Neuronal stem cell (in vitro differentiated cells): ENCODE measurements around the gene TP53RK.

Experiments
- DNase-seq: peaks from one replicate; pipeline ENCODE4 v3.0.0-alpha.2; 2013; ENCODE audit warnings: low spot score
- H2AFZ ChIP-seq: one replicate; pipeline ENCODE4 v1.6.1; 2013; ENCODE audit warnings: mild to moderate bottlenecking, low read length, inconsistent platforms
- H2AK5ac ChIP-seq: 2 replicates; pipeline ENCODE4 v1.6.1; 2013; ENCODE audit warnings: low read depth, mild to moderate bottlenecking, inconsistent platforms, low read length, moderate library complexity, mixed read lengths
- H2BK120ac ChIP-seq: 2 replicates; pipeline ENCODE4 v1.6.1; 2013; ENCODE audit warnings: low read depth, mild to moderate bottlenecking, inconsistent platforms, low read length, moderate library complexity, mixed read lengths
- H2BK12ac ChIP-seq: one replicate; pipeline ENCODE4 v1.6.1; 2013; ENCODE audit warnings: low read length, inconsistent platforms
- H2BK15ac ChIP-seq: 2 replicates; pipeline ENCODE4 v1.6.1; 2013; ENCODE audit warnings: mild to moderate bottlenecking, low read length, inconsistent platforms, mixed read lengths
- H2BK5ac ChIP-seq: one replicate; pipeline ENCODE4 v1.6.1; 2013; ENCODE audit warnings: inconsistent platforms, mild to moderate bottlenecking, low read length, moderate library complexity
- H3K14ac ChIP-seq: one replicate; pipeline ENCODE4 v1.6.1; 2013; ENCODE audit warnings: low read length, inconsistent platforms
- H3K18ac ChIP-seq: 2 replicates; pipeline ENCODE4 v1.6.1; 2013; ENCODE audit warnings: low read length, inconsistent platforms
- H3K23ac ChIP-seq: 2 replicates; pipeline ENCODE4 v1.6.1; 2013; ENCODE audit warnings: low read depth, mild to moderate bottlenecking, mixed read lengths, low read length, inconsistent platforms; ENCODE audit not compliant: poor library complexity
- H3K27ac ChIP-seq: replicated peaks from 3 replicates; pipeline ENCODE4 v1.5.1; 2013; ENCODE audit warnings: low read length, inconsistent platforms
- H3K27me3 ChIP-seq, 3 experiments: 2 replicates each; pipeline ENCODE4 v1.6.1; 2013; ENCODE audit warnings: low read length in 3 of 3, mild to moderate bottlenecking in 2 of 3, inconsistent platforms in 1 of 3, low read depth in 1 of 3, mixed read lengths in 1 of 3, moderate library complexity in 1 of 3; ENCODE audit not compliant: control insufficient read depth in 3 of 3, insufficient read depth in 3 of 3
- H3K36me3 ChIP-seq, 2 donors: replicated peaks in 1 of 2; 2 replicates each; pipeline ENCODE4 v1.6.1; 2013; ENCODE audit warnings: low read length in 2 of 2; ENCODE audit not compliant: control insufficient read depth in 2 of 2, insufficient read depth in 2 of 2
- H3K4ac ChIP-seq: 2 replicates; pipeline ENCODE4 v1.6.1; 2013; ENCODE audit warnings: inconsistent platforms, mild to moderate bottlenecking, low read length, moderate library complexity
- H3K4me1 ChIP-seq, 2 donors: 1 replicate in 1 of 2; 2 replicates in 1 of 2; pipeline ENCODE4 v1.6.1; 2013; ENCODE audit warnings: low read length in 2 of 2, low read depth in 1 of 2; ENCODE audit not compliant: control insufficient read depth in 2 of 2, insufficient read depth in 1 of 2
- H3K4me2 ChIP-seq: one replicate; pipeline ENCODE4 v1.6.1; 2013; ENCODE audit warnings: mild to moderate bottlenecking, low read length, inconsistent platforms; ENCODE audit not compliant: insufficient read depth, poor library complexity, severe bottlenecking
- H3K4me3 ChIP-seq, 2 donors: 2 replicates each; pipeline ENCODE4 v1.5.1; 2013; ENCODE audit warnings: low read length in 2 of 2, mild to moderate bottlenecking in 2 of 2, inconsistent platforms in 1 of 2, moderate library complexity in 1 of 2
- H3K79me1 ChIP-seq: one replicate; pipeline ENCODE4 v1.6.1; 2013; ENCODE audit warnings: low read depth, mild to moderate bottlenecking, inconsistent platforms, low read length, moderate library complexity
- H3K9ac ChIP-seq: one replicate; pipeline ENCODE4 v1.6.1; 2013; ENCODE audit warnings: mild to moderate bottlenecking, low read depth, low read length, inconsistent platforms; ENCODE audit not compliant: poor library complexity
- H3K9me3 ChIP-seq, 2 donors: replicated peaks in 1 of 2; 2 replicates each; pipeline versions ENCODE3 to v1.6.1; 2013; ENCODE audit warnings: low read length in 2 of 2, mild to moderate bottlenecking in 2 of 2, inconsistent platforms in 1 of 2, low read depth in 1 of 2, mixed read lengths in 1 of 2, moderate library complexity in 1 of 2; ENCODE audit not compliant: control insufficient read depth in 2 of 2, insufficient read depth in 1 of 2
- H4K8ac ChIP-seq: one replicate; pipeline ENCODE4 v1.6.1; 2013; ENCODE audit warnings: low read depth, mild to moderate bottlenecking, inconsistent platforms, low read length, moderate library complexity
- H4K91ac ChIP-seq: one replicate; pipeline ENCODE4 v1.6.1; 2013; ENCODE audit warnings: low read length, low read depth, mild to moderate bottlenecking, inconsistent platforms; ENCODE audit not compliant: poor library complexity
- WGBS, 2 donors: extraction: QIAGEN DNeasy Blood & Tissue Kit; methylation state at CpG; one replicate each; pipeline ENCODE4 v1.1.7; 2013; ENCODE audit warnings: missing lambda C conversion rate in 2 of 2, mixed read lengths in 1 of 2; ENCODE audit not compliant: insufficient read length in 2 of 2, insufficient replicate concordance in 1 of 2; ENCODE audit errors: extremely low coverage in 2 of 2; 5-methylcytosine and 5-hydroxymethylcytosine counted together

TP53RK gene

GRCh38 chr20:46647469-46647868 lies 41.8 kb downstream of the TP53RK start:
- Histone ChIP-seq H3K9ac (no peak overlapping the region), H3K4me1 (peaks cover 3 to 5% of the 10 kb centered on the region in 2 donors), H3K4ac (no peak overlapping the region), H3K79me1 (no peaks in the 10 kb centered on the region), H3K36me3 (no peaks in the 10 kb centered on the region), H2BK12ac (no peak overlapping the region), H3K27me3 (peaks cover 0 to 6% (median 0%) of the 10 kb centered on the region in 3 experiments), H3K4me2 (no peak overlapping the region), H3K18ac (no peak overlapping the region), H4K91ac (no peak overlapping the region), H2AK5ac (no peak overlapping the region), H4K8ac (no peak overlapping the region), H3K9me3 (no peaks in the 10 kb centered on the region), H3K27ac (no peak overlapping the region), H2BK120ac (no peak overlapping the region), H2BK5ac (no peak overlapping the region), H2AFZ (peak overlapping the region; percentile 20), H2BK15ac (no peak overlapping the region), H3K23ac (no peak overlapping the region), H3K4me3 (no peak overlapping the region), H3K14ac (no peak overlapping the region)
- DNase-seq: no peak
- no CpG with 5 or more reads among the region's 4 CpGs for WGBS, 2 donors

DNA sequence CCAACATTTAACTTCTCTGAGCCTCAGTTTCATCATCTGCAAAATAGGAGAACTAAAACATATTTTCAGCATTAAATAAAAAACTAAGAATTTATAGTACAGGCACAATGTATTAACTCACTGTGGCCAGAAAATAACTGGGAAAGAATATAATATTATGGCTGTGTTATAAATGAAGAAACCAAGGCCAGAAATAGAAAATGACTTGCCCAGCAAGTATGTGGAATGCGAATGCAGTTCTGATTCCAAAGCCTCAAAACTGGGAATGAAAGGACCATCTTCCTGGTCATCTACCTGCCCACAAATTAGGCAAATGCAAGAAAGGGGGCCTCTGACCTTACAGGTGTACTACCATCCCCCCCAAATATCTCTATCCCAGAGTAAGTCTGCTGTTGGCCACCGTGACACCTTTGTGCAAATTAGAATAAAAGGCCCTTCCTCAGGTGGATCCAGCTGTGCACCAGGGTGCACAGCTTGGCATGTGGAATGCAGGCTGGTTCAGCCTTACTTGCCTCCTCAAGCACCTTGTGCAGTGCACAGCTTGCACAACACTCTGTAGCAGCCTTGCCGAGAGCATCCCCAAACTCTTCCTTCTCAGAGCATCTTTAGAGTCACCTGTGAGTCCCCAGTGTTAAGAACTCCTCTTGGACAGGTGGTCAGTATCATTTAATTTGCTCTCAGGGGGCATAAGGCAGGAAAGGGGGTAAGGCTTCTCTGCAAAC lies 42.4 kb downstream of the TP53RK start:
- no peak overlapping the region for H4K8ac ChIP-seq
- H3K79me1 ChIP-seq: no peaks in the 10 kb centered on the region
- no peak overlapping the region for H3K4me3 ChIP-seq
- H3K14ac ChIP-seq: no peak overlapping the region
- no peak overlapping the region for H3K9ac ChIP-seq
- H3K36me3 ChIP-seq: no peaks in the 10 kb centered on the region
- peaks cover 3 to 5% of the 10 kb centered on the region in 2 donors for H3K4me1 ChIP-seq
- peaks cover 0 to 6% (median 0%) of the 10 kb centered on the region in 3 experiments for H3K27me3 ChIP-seq
- no peak overlapping the region for H2BK15ac ChIP-seq
- no peak overlapping the region for H3K4ac ChIP-seq
- no peak overlapping the region for H2BK120ac ChIP-seq
- no peak overlapping the region for H2BK5ac ChIP-seq
- H3K9me3 ChIP-seq: no peaks in the 10 kb centered on the region
- H3K23ac ChIP-seq: no peak overlapping the region
- no CpG with 5 or more reads among the region's 3 CpGs for WGBS, 2 donors
- no peak overlapping the region for H2BK12ac ChIP-seq
- no peak overlapping the region for H3K18ac ChIP-seq
- no peak overlapping the region for H4K91ac ChIP-seq
- H2AFZ ChIP-seq: no peak overlapping the region
- no peak for DNase-seq
- no peak overlapping the region for H2AK5ac ChIP-seq
- no peak overlapping the region for H3K4me2 ChIP-seq
- H3K27ac ChIP-seq: no peak overlapping the region

DNA sequence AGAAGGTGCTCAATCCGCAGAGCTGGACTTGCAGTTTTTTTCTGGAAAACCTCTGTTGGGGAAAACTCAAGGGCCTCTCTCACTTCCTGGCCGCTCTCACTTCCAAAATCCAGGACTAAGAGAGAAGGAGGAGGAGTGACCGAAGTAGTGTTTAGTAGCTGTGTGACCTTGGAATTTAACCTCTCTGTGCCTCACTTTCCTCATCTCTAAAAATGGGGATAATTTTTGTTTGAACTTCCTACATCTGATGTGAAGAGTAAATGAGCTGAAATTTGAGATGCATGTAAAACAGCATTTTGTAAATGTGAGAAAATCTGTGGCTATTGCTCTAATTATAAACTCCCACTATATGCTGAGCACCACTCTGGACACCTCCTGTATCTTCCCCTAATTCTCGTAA lies 43.1 kb downstream of the TP53RK start:
- H3K4me1 ChIP-seq: peaks cover 2 to 5% of the 10 kb centered on the region in 2 donors
- no peak overlapping the region for H2BK12ac ChIP-seq
- no peak overlapping the region for H3K4me3 ChIP-seq
- no peaks in the 10 kb centered on the region for H3K79me1 ChIP-seq
- DNase-seq: no peak
- no CpG with 5 or more reads among the region's 4 CpGs for WGBS, 2 donors
- peaks cover 0 to 2% (median 0%) of the 10 kb centered on the region in 3 experiments for H3K27me3 ChIP-seq
- no peak overlapping the region for H2BK5ac ChIP-seq
- no peak overlapping the region for H2AFZ ChIP-seq
- no peak overlapping the region for H3K4me2 ChIP-seq
- H3K4ac ChIP-seq: no peak overlapping the region
- H3K36me3 ChIP-seq: no peaks in the 10 kb centered on the region
- no peak overlapping the region for H4K8ac ChIP-seq
- no peaks in the 10 kb centered on the region for H3K9me3 ChIP-seq
- H2AK5ac ChIP-seq: no peak overlapping the region
- H2BK15ac ChIP-seq: no peak overlapping the region
- H3K27ac ChIP-seq: no peak overlapping the region
- no peak overlapping the region for H3K14ac ChIP-seq
- no peak overlapping the region for H4K91ac ChIP-seq
- H3K9ac ChIP-seq: no peak overlapping the region
- H3K18ac ChIP-seq: no peak overlapping the region
- no peak overlapping the region for H3K23ac ChIP-seq
- no peak overlapping the region for H2BK120ac ChIP-seq

DNA sequence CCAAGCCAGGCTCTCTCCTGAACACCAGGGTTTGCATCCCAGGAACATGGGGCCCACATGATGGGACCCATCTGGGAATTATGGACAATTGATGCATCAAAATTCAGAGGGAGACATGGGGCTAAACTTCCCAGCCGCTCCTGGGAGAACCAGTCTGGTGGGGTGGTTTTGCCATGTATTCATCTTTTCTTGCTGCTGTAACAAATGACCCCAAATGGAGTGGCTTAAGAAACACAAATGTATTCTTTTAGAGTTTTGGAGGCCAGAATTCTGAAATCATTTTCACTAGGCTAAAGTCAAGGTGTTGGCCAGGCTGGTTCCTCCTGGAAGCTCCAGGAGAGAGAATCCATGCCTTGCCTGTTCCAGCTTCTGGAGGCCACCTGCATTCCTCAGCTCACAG lies 44.5 kb downstream of the TP53RK start:
- Histone ChIP-seq H3K4ac (no peak overlapping the region), H3K23ac (no peak overlapping the region), H3K4me3 (no peak overlapping the region), H4K8ac (no peak overlapping the region), H3K79me1 (no peaks in the 10 kb centered on the region), H3K18ac (no peak overlapping the region), H2BK15ac (no peak overlapping the region), H2AK5ac (no peak overlapping the region), H3K9me3 (no peaks in the 10 kb centered on the region), H3K36me3 (no peaks in the 10 kb centered on the region), H2BK120ac (no peak overlapping the region), H3K4me1 (peaks cover 2 to 5% of the 10 kb centered on the region in 2 donors), H3K27me3 (no peaks in the 10 kb centered on the region), H2AFZ (no peak overlapping the region), H3K14ac (no peak overlapping the region), H3K27ac (no peak overlapping the region), H3K4me2 (no peak overlapping the region), H3K9ac (no peak overlapping the region), H2BK12ac (no peak overlapping the region), H2BK5ac (no peak overlapping the region), H4K91ac (no peak overlapping the region)
- no peak for DNase-seq
- no CpG with 5 or more reads among the region's 1 CpG for WGBS, 2 donors
